Gastroesophageal sphincter (tissue), 3 donors: ENCODE data around the gene OPN1SW.

Experiments
- POLR2A ChIP-seq, 2 donors: fragments of 450-650 bp; IDR thresholded peaks; one replicate each; pipeline ENCODE4 v1.6.1; 2017; ENCODE audit warnings: antibody characterized with exemption in 2 of 2, mild to moderate bottlenecking in 2 of 2, moderate library complexity in 1 of 2
- TF ChIP-seq, protein P1 (sequence below), 4 experiments: fragments of 200-600 bp in 2 of 4; fragments of 450-650 bp in 2 of 4; sonication (generic) in 1 of 4; IDR thresholded peaks; one replicate each; pipeline ENCODE4 v1.5.1; 2017 to 2019; ENCODE audit warnings: antibody characterized with exemption in 4 of 4, mild to moderate bottlenecking in 2 of 4, moderate library complexity in 2 of 4

DNA sequence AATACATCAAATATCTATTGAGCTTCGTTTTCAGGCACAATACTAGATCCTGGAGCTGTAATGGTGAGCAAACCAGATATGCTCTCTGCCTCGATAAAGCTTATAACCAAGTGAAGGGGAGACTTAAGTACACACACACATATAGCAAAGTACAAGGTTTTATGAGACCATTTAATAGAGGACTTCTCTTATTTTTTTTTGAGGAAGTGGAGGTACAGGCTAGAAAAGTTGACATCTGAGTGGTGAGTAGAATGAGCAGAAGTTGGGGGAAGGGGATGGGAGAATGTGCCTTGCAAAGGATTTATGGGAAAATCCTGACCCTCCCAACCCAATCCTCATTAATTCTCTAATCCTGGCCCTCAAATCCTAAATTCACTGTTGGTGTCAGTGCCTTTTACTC is 23.9 kb upstream of the OPN1SW start:
- TF ChIP-seq, protein P1, sequence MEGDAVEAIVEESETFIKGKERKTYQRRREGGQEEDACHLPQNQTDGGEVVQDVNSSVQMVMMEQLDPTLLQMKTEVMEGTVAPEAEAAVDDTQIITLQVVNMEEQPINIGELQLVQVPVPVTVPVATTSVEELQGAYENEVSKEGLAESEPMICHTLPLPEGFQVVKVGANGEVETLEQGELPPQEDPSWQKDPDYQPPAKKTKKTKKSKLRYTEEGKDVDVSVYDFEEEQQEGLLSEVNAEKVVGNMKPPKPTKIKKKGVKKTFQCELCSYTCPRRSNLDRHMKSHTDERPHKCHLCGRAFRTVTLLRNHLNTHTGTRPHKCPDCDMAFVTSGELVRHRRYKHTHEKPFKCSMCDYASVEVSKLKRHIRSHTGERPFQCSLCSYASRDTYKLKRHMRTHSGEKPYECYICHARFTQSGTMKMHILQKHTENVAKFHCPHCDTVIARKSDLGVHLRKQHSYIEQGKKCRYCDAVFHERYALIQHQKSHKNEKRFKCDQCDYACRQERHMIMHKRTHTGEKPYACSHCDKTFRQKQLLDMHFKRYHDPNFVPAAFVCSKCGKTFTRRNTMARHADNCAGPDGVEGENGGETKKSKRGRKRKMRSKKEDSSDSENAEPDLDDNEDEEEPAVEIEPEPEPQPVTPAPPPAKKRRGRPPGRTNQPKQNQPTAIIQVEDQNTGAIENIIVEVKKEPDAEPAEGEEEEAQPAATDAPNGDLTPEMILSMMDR (IDR thresholded peaks at IDR 0.05), result no peak
- no peak for TF ChIP-seq POLR2A (IDR thresholded peaks at IDR 0.05)
